ENCODE data around the gene PAX7. TPM values are rescaled to one million over a fixed set of nuclear protein-coding genes. Genes with fewer than 3 reads are reported as not detected.

PAX7 gene
- total RNA-seq, 1 donor from 2014 or later, result not detected

- no peak for DNase-seq (ENCODE audit: extremely low read depth, low read depth, low spot score)
These were observed 11.8 kb upstream of the PAX7 start for GRCh38 chr1:18618546-18619466.

- no peak for DNase-seq (ENCODE audit: extremely low read depth, low read depth, low spot score)
These were observed 11.2 kb upstream of the PAX7 start for GRCh38 chr1:18619467-18619835.

- DNase-seq (ENCODE audit: extremely low read depth, low read depth, low spot score), result no peak
These were observed 2.1 kb upstream of the PAX7 start for GRCh38 chr1:18628511-18628910.

GRCh38 chr1:18629659-18630510 is 761 bp upstream of the PAX7 start:
- DNase-seq (ENCODE audit: extremely low read depth, low read depth, low spot score), result no peak

GRCh38 chr1:18631496-18632217 is 1.0 kb downstream of the PAX7 start:
- no peak for DNase-seq (ENCODE audit: extremely low read depth, low read depth, low spot score)

- DNase-seq (ENCODE audit: extremely low read depth, low read depth, low spot score), result no peak
These were observed 1.6 kb downstream of the PAX7 start for GRCh38 chr1:18632218-18632588.

- no peak for DNase-seq (ENCODE audit: extremely low read depth, low read depth, low spot score)
These were observed 2.3 kb downstream of the PAX7 start for GRCh38 chr1:18632783-18633421.

GRCh38 chr1:18633422-18634155 is 2.9 kb downstream of the PAX7 start:
- no peak for DNase-seq (ENCODE audit: extremely low read depth, low read depth, low spot score)

- DNase-seq (ENCODE audit: extremely low read depth, low read depth, low spot score), result no peak
These were observed 3.6 kb downstream of the PAX7 start for GRCh38 chr1:18634276-18634675.

- no peak for DNase-seq (ENCODE audit: extremely low read depth, low read depth, low spot score)
These were observed 4.5 kb downstream of the PAX7 start for GRCh38 chr1:18635070-18635577.

- DNase-seq (ENCODE audit: extremely low read depth, low read depth, low spot score), result no peak
These were observed 5.4 kb downstream of the PAX7 start for GRCh38 chr1:18635891-18636595.

GRCh38 chr1:18636596-18637508 is 6.2 kb downstream of the PAX7 start:
- DNase-seq (ENCODE audit: extremely low read depth, low read depth, low spot score), result no peak

GRCh38 chr1:18637511-18637960 is 6.9 kb downstream of the PAX7 start:
- no peak for DNase-seq (ENCODE audit: extremely low read depth, low read depth, low spot score)

- DNase-seq (ENCODE audit: extremely low read depth, low read depth, low spot score), result no peak
These were observed 7.6 kb downstream of the PAX7 start for GRCh38 chr1:18637962-18638834.

- DNase-seq (ENCODE audit: extremely low read depth, low read depth, low spot score), result no peak
These were observed 8.3 kb downstream of the PAX7 start for GRCh38 chr1:18638835-18639364.

- DNase-seq (ENCODE audit: extremely low read depth, low read depth, low spot score), result no peak
These were observed 8.9 kb downstream of the PAX7 start for GRCh38 chr1:18639368-18640055.
